G401 (cell line): Measurements from ENCODE around the gene CCN6. TPM values are rescaled to one million over a fixed set of nuclear protein-coding genes. Genes with fewer than 3 reads are reported as not detected.
"Not testable (repeated sequence)": the region's sequence is repeated elsewhere in the genome, so short reads cannot be mapped to it uniquely, and the experiment has no call there.

Experiments
- DNase-seq: peaks from one replicate; pipeline ENCODE4 v3.0.0-alpha.2; 2015; ENCODE audit warnings: low spot score
- in situ Hi-C: cut with HindIII; loops from 2 replicates; pipeline ENCODE4 v1.10.0; 2016; ENCODE audit warnings: low sequenced_read_pairs, mixed read lengths
- total RNA-seq: library from RNA; depleted of rRNA; stranded (reverse); fragments of >200 nt; shearing (Covaris generic); gene quantifications from 2 replicates; pipeline ENCODE4 v1.2.3, GENCODE V29; 2014; rRNA removed

Gene CCN6
- total RNA-seq, 1 experiment from 2014 or later = not detected

GRCh38 chr6:112100561-112100960 lies 46.7 kb downstream of the CCN6 start:
- in situ Hi-C loops = no loop called here
- no peak for DNase-seq

- in situ Hi-C loops, DNase-seq: not testable (repeated sequence)
These were observed 52.1 kb downstream of the CCN6 start for GRCh38 chr6:112106026-112106425.

- in situ Hi-C loops = no loop called here
- DNase-seq = no peak
These were observed 52.7 kb downstream of the CCN6 start for GRCh38 chr6:112106562-112106961.

- in situ Hi-C loops = no loop called here
- DNase-seq = no peak
These were observed 55.4 kb downstream of the CCN6 start for GRCh38 chr6:112109262-112109661.

GRCh38 chr6:112113431-112113830 lies 59.5 kb downstream of the CCN6 start:
- no peak for DNase-seq
- in situ Hi-C loops = no loop called here

- DNase-seq = no peak
- in situ Hi-C loops = no loop called here
These were observed 60.0 kb downstream of the CCN6 start for GRCh38 chr6:112113918-112114317.

- peak; percentile 26 for DNase-seq
- in situ Hi-C loops = no loop called here
These were observed 60.8 kb downstream of the CCN6 start for GRCh38 chr6:112114577-112115223.

GRCh38 chr6:112116221-112116620 lies 62.3 kb downstream of the CCN6 start:
- no peak for DNase-seq

GRCh38 chr6:112117554-112117953 lies 63.6 kb downstream of the CCN6 start:
- DNase-seq = no peak
- in situ Hi-C loops = no loop called here

More at GRCh38 chr6:112116221-112116620, 62.3 kb downstream of the CCN6 start:
- in situ Hi-C loops = no loop called here

GRCh38 chr6:112118034-112118433 lies 64.1 kb downstream of the CCN6 start:
- in situ Hi-C loops = no loop called here
- no peak for DNase-seq

Other genes starting within 250 kb of the CCN6 start
- gene FYN, start 180.7 kb upstream of the CCN6 start, total RNA-seq = not detected in 2 replicates
- gene TUBE1, start 33.4 kb downstream of the CCN6 start, total RNA-seq = 12.2 and 17.1 TPM in 2 replicates
- gene FAM229B, start 33.5 kb downstream of the CCN6 start, total RNA-seq = 4.5 and 5.0 TPM in 2 replicates
- 2.3 and 2.6 TPM in 2 replicates for gene LAMA4, start 200.5 kb downstream of the CCN6 start, total RNA-seq